HepG2 (cell line): ENCODE data around the gene ROM1. TPM values are rescaled to one million over a fixed set of nuclear protein-coding genes. Genes with fewer than 3 reads are reported as not detected.

Experiments used
- DZIP1 ChIP-seq: sonication (generic); formaldehyde crosslinking; IDR thresholded peaks from 2 replicates; pipeline ENCODE4 v1.5.0; 2020; ENCODE audit warnings: mild to moderate bottlenecking, missing genetic modification reagents
- ELF1 ChIP-seq: sonication (generic); formaldehyde crosslinking; IDR thresholded peaks from 2 replicates; pipeline ENCODE4 v1.4.0; 2020; ENCODE audit warnings: missing genetic modification reagents
- GLMP ChIP-seq: sonication (generic); formaldehyde crosslinking; IDR thresholded peaks from 2 replicates; pipeline ENCODE4 v1.9.0; 2021; ENCODE audit warnings: missing genetic modification reagents, mild to moderate bottlenecking, borderline replicate concordance
- GPBP1L1 ChIP-seq: sonication (generic); formaldehyde crosslinking; IDR thresholded peaks from 2 replicates; pipeline ENCODE4 v1.5.0; 2020; ENCODE audit warnings: mild to moderate bottlenecking, missing genetic modification reagents
- HMGXB3 ChIP-seq: sonication (generic); formaldehyde crosslinking; IDR thresholded peaks from 2 replicates; pipeline ENCODE4 v1.4.0; 2020; ENCODE audit warnings: missing genetic modification reagents, borderline replicate concordance
- LCORL ChIP-seq, 2 experiments: fragments of 450-650 bp in 1 of 2; sonication (generic) in 1 of 2; formaldehyde crosslinking in 1 of 2; IDR thresholded peaks; 2 replicates each; pipeline versions ENCODE4 v1.5.0 to v1.6.1; 2017 to 2020; ENCODE audit warnings: antibody characterized with exemption in 1 of 2, missing genetic modification reagents in 1 of 2
- PPARG ChIP-seq: conservative IDR thresholded peaks from 2 replicates; pipeline ENCODE4 v1.6.1; 2016; ENCODE audit warnings: missing biosample characterization, missing genetic modification reagents
- SATB2 ChIP-seq: sonication (generic); formaldehyde crosslinking; IDR thresholded peaks from 2 replicates; pipeline ENCODE4 v1.5.0; 2020; ENCODE audit warnings: missing genetic modification reagents
- USF2 ChIP-seq, 2 experiments: sonication (generic) in 1 of 2; formaldehyde crosslinking in 1 of 2; IDR thresholded peaks; 2 replicates each; pipeline versions ENCODE4 v1.5.1 to v1.6.1; 2011 to 2020; ENCODE audit warnings: borderline replicate concordance in 1 of 2, low read depth in 1 of 2, low read length in 1 of 2, mild to moderate bottlenecking in 1 of 2, missing genetic modification reagents in 1 of 2, moderate library complexity in 1 of 2
- ZNF790 ChIP-seq: sonication (generic); formaldehyde crosslinking; IDR thresholded peaks from 2 replicates; pipeline ENCODE4 v1.8.0; 2022; ENCODE audit warnings: missing genetic modification reagents, mild to moderate bottlenecking, borderline replicate concordance
- polyA plus RNA-seq, 8 experiments: library from polyadenylated mRNA; depleted of rRNA in 3 of 8; stranded (reverse) in 7 of 8; unstranded in 1 of 8; fragments of >200 nt; fragmentation: Illumina TruSeq in 4 of 8; extraction: Trizol in 4 of 8; gene quantifications; 2 replicates each; pipeline versions ENCODE4 v1.2.1 to v1.2.3, GENCODE V29; 2011 to 2016; ENCODE audit warnings: low read depth in 4 of 8, missing spikeins in 1 of 8, mixed read lengths in 1 of 8; ENCODE audit not compliant: insufficient read depth in 1 of 8
- total RNA-seq, 5 experiments: library from RNA; depleted of rRNA; stranded (reverse); fragments of >200 nt; fragmentation: Illumina TruSeq; extraction: Trizol; gene quantifications; 2 replicates each; pipeline ENCODE4 v1.2.3, GENCODE V29; 2016; ENCODE audit warnings: low read depth in 1 of 5

The ROM1 gene
- total and polyA plus RNA-seq, 2 of the 13 experiments (the other 11 are each of a cell fraction or from before 2014, with no cell fraction given), result 1.2 to 2.4 TPM

- TF ChIP-seq HMGXB3 (CRISPR knock-in tag), result no peak
- TF ChIP-seq ELF1 (CRISPR knock-in tag), result no peak
- no peak for TF ChIP-seq LCORL (IDR thresholded peaks at IDR 0.05)
- TF ChIP-seq LCORL (CRISPR knock-in tag; IDR thresholded peaks at IDR 0.05), result no peak
- no peak for TF ChIP-seq PPARG (CRISPR knock-in tag)
- no peak for TF ChIP-seq USF2 (IDR thresholded peaks at IDR 0.05; ENCODE audit: low read depth, low read length)
- TF ChIP-seq USF2 (CRISPR knock-in tag; IDR thresholded peaks at IDR 0.05; ENCODE audit: borderline replicate concordance), result no peak
- TF ChIP-seq DZIP1, result no peak
- TF ChIP-seq GPBP1L1 (CRISPR knock-in tag), result no peak
- TF ChIP-seq SATB2 (CRISPR knock-in tag), result no peak
- no peak for TF ChIP-seq GLMP
- no peak for TF ChIP-seq ZNF790 (CRISPR knock-in tag)
These were observed 7.2 kb upstream of the ROM1 start (continued) for GRCh38 chr11:62605902-62606301.
